ENCODE measurements around the gene YWHAG. TPM values are rescaled to one million over a fixed set of nuclear protein-coding genes. Genes with fewer than 3 reads are reported as not detected.

YWHAG gene
- 56.2 and 95.2 TPM in 2 replicates for total RNA-seq

DNA sequence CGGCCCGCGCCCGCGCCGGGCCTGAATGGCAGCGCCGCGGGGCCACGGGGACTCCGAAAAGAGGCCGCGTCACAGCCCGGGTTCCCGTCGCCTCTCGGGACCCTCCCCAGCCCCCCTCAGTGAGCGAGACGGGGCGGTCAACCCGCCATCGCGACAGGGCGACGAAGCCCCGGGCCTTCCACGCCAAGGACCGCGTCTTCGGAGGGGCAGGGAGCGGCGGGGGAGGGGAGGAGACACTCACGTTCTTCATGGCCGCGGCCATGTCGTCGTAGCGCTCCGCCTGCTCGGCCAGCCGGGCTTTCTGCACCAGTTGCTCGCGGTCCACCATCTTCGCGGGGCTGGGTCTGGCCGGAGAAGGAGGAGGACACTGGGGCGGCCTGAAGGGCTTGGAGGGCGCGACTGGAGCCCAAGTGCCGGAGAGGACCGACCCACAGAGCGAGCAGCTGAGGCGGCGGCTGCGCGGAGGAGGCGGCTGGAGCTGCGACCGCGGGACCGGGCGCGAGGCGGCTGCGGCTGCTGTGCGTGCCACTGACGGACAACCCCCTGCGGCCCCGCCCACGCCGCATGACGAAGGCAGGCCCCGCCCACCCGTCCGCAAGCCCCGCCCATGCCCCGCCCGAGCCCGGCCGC, at the start of gene YWHAG:
TSS of gene YWHAG (minus strand) at position 511 of the 630 bp plus-strand sequence. CDS start at position 328, 183 bp downstream.

GRCh38 chr7:76302347-76303201, 56.2 kb downstream of the YWHAG start, which contains the start of gene HSPB1:
TSS of gene HSPB1 (plus strand) at chr7:76302673. CDS start at chr7:76302713, 40 bp downstream.

Other genes starting within 250 kb of the YWHAG start
- gene SRRM3, start 157.1 kb downstream of the YWHAG start, total RNA-seq: 1.1 and 2.0 TPM in 2 replicates
- gene HSPB1, start 56.3 kb downstream of the YWHAG start, total RNA-seq: 19.9 and 45.4 TPM in 2 replicates
- gene SSC4D, start 50.7 kb upstream of the YWHAG start, total RNA-seq: 0.28 and 0.55 TPM in 2 replicates
- 2.1 and 3.5 TPM in 2 replicates for gene ZP3, start 66.0 kb upstream of the YWHAG start, total RNA-seq
- gene DTX2, start 102.7 kb upstream of the YWHAG start, total RNA-seq: 2.3 and 2.6 TPM in 2 replicates
- 0.46 TPM in 1 of 2 replicates, not detected in the other for gene UPK3B, start 151.6 kb upstream of the YWHAG start, total RNA-seq
- gene SPDYE16, start 184.3 kb upstream of the YWHAG start, total RNA-seq: 0.14 TPM in 1 of 2 replicates, not detected in the other

Measured in smooth muscle cell of bladder (primary cell).